ENCODE results near the gene KIF3A. TPM values are rescaled to one million over a fixed set of nuclear protein-coding genes. Genes with fewer than 3 reads are reported as not detected.

KIF3A gene
- total RNA-seq, 1 experiment from 2014 or later, result 13.2 TPM

GRCh38 chr5:132773601-132774355 lies 36.4 kb upstream of the KIF3A start:
- Histone ChIP-seq H2AK5ac (ENCODE audit: insufficient read length, low read length) (no peak overlapping the region), H2BK120ac (ENCODE audit: low read depth, low read length, poor library complexity, severe bottlenecking) (no peak overlapping the region), H4K91ac (ENCODE audit: insufficient read length, low read depth, low read length) (no peak overlapping the region), H2BK5ac (ENCODE audit: insufficient read length, low read length) (no peak overlapping the region), H3K4ac (ENCODE audit: low read depth, low read length) (no peak overlapping the region), H2BK20ac (ENCODE audit: low read depth, low read length, poor library complexity, severe bottlenecking) (no peak overlapping the region), H3K27ac (ENCODE audit: insufficient read length, low read depth, low read length) (no peak overlapping the region), H3K14ac (ENCODE audit: insufficient read depth, low read length) (no peak overlapping the region; the same call in 1 of the 2 replicates), H3K4me2 (ENCODE audit: insufficient read depth, insufficient read length, low read length) (no peak overlapping the region), H3K18ac (ENCODE audit: insufficient read length, low read depth, low read length) (no peak overlapping the region), H3T11ph (ENCODE audit: low read length) (no peak overlapping the region), H4K20me1 (ENCODE audit: control insufficient read depth, insufficient read depth, insufficient read length) (no peaks in the 10 kb centered on the region), H3K79me1 (ENCODE audit: insufficient read depth, low read depth, low read length, poor library complexity, severe bottlenecking) (peaks cover 2% of the 10 kb centered on the region), H3K56ac (ENCODE audit: insufficient read length, low read depth, low read length) (no peak overlapping the region), H3K9ac (ENCODE audit: extremely low read depth, insufficient read length, low read length) (no peak overlapping the region), H3K9me3 (ENCODE audit: control insufficient read depth, low read depth, low read length) (no peaks in the 10 kb centered on the region), H3K27me3 (ENCODE audit: insufficient read depth, low read length) (peaks cover 11% of the 10 kb centered on the region; the same call in 1 of the 2 replicates), H3K79me2 (ENCODE audit: insufficient read depth, low read length) (peaks cover 2% of the 10 kb centered on the region; the same call in 1 of the 2 replicates), H3K23me2 (ENCODE audit: insufficient read length, low read depth, low read length, poor library complexity, severe bottlenecking) (peaks cover 13% of the 10 kb centered on the region), H3K23ac (ENCODE audit: insufficient read length, low read depth, low read length) (no peak overlapping the region), H2BK15ac (ENCODE audit: low read depth, low read length) (no peak overlapping the region), H4K8ac (replicated peaks; ENCODE audit: insufficient read length, low read depth, low read length) (no peak overlapping the region), H2BK12ac (ENCODE audit: insufficient read length, low read depth, low read length) (no peak overlapping the region), H2AFZ (ENCODE audit: low read length) (no peak overlapping the region), H3K4me1 (ENCODE audit: insufficient read depth, low read length) (peaks cover 10% of the 10 kb centered on the region; the same call in 1 of the 2 replicates), H4K5ac (ENCODE audit: insufficient read length, low read depth, low read length) (no peak overlapping the region)
- TF ChIP-seq, protein P1, sequence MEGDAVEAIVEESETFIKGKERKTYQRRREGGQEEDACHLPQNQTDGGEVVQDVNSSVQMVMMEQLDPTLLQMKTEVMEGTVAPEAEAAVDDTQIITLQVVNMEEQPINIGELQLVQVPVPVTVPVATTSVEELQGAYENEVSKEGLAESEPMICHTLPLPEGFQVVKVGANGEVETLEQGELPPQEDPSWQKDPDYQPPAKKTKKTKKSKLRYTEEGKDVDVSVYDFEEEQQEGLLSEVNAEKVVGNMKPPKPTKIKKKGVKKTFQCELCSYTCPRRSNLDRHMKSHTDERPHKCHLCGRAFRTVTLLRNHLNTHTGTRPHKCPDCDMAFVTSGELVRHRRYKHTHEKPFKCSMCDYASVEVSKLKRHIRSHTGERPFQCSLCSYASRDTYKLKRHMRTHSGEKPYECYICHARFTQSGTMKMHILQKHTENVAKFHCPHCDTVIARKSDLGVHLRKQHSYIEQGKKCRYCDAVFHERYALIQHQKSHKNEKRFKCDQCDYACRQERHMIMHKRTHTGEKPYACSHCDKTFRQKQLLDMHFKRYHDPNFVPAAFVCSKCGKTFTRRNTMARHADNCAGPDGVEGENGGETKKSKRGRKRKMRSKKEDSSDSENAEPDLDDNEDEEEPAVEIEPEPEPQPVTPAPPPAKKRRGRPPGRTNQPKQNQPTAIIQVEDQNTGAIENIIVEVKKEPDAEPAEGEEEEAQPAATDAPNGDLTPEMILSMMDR (conservative IDR thresholded peaks at IDR 0.05), result no peak
- Mint-ChIP-seq H3K27ac (peak overlapping the region in 1 of 3 experiments; percentile 27; a peak in 1 of 7 replicates), H3K9me3 (no peaks in the 10 kb centered on the region; a peak in 1 of 5 replicates), H3K36me3 (ENCODE audit: insufficient read depth in 1 of 3, low read depth in 3 of 3) (no peaks in the 10 kb centered on the region), H3K4me1 (peaks cover 32 to 39% of the 10 kb centered on the region in 2 experiments), H3K4me3 (no peak overlapping the region), H3K27me3 (ENCODE audit: low read depth) (peaks cover 54% of the 10 kb centered on the region)
- WGBS (ENCODE audit: extremely low coverage, insufficient read length, low lambda C conversion rate), result no CpG with 5 or more reads among the region's 12 CpGs
- DNase-seq, result no peak
